Left lung (tissue), 10 donors: Measurements from ENCODE around the gene ENDOD1. TPM values are rescaled to one million over a fixed set of nuclear protein-coding genes. Genes with fewer than 3 reads are reported as not detected.

ENCODE experiments used
- ATAC-seq: fragments of 200-7000 bp; cut with Tn5 transposase; one replicate; pipeline ENCODE4 v1.9.1; 2020; ENCODE audit warnings: moderate library complexity
- DNase-seq, 4 donors: peaks; one replicate each; pipeline ENCODE4 v3.0.0-alpha.2; 2013 to 2020
- H3K27ac ChIP-seq, 2 donors: fragments of 200-600 bp; sonication (generic) in 1 of 2; one replicate each; pipeline versions ENCODE4 v1.5.0 to v1.8.0; 2020 to 2021
- H3K27me3 ChIP-seq, 2 donors: fragments of 200-600 bp; sonication (generic) in 1 of 2; one replicate each; pipeline versions ENCODE4 v1.5.0 to v1.8.0; 2020 to 2021
- H3K36me3 ChIP-seq, 2 donors: fragments of 200-600 bp; sonication (generic) in 1 of 2; one replicate each; pipeline versions ENCODE4 v1.5.0 to v1.8.0; 2020 to 2021
- H3K4me1 ChIP-seq, 2 donors: fragments of 200-600 bp; one replicate each; pipeline ENCODE4 v1.8.0; 2021
- H3K4me3 ChIP-seq, 2 donors: fragments of 200-600 bp; sonication (generic) in 1 of 2; one replicate each; pipeline versions ENCODE4 v1.5.0 to v1.8.0; 2020 to 2021; ENCODE audit warnings: mild to moderate bottlenecking in 1 of 2
- H3K9me3 ChIP-seq, 2 donors: fragments of 200-600 bp; sonication (generic) in 1 of 2; one replicate each; pipeline versions ENCODE4 v1.5.0 to v1.8.0; 2020 to 2021
- intact Hi-C, 2 donors: fragments of 100-400 bp; cut with DNase I; formaldehyde crosslinking; loops; one replicate each; pipeline versions ENCODE4 v1.11.2 to v1.14.2; 2022
- polyA plus RNA-seq, 6 donors: library from polyadenylated mRNA; unstranded; fragments of 120-200 nt; gene quantifications; one replicate each; pipeline ENCODE4 v1.2.1, GENCODE V29; 2013; ENCODE audit not compliant: insufficient read length in 6 of 6
- total RNA-seq, 2 donors: library from RNA; stranded (reverse); fragmentation: NEBNext Ultra II Directional; extraction: Animal tissue kit (Norgen Biotek cat#: 25700); gene quantifications; one replicate each; pipeline ENCODE4 v1.2.1, GENCODE V29; 2021
- TF ChIP-seq, protein P1 (sequence below), 2 donors: fragments of 200-600 bp; sonication (generic) in 1 of 2; IDR thresholded peaks; one replicate each; pipeline versions ENCODE4 v1.5.0 to v1.8.0; 2021; ENCODE audit warnings: antibody characterized with exemption in 2 of 2
- donor health status: DM: no; HTN: yes; CAD: no.
- donor health status: DM: no; HTN: no; CAD: no.

The ENDOD1 gene
- total and polyA plus RNA-seq, 8 donors, result 24.2 to 31.2 (median 26.3) TPM

DNA sequence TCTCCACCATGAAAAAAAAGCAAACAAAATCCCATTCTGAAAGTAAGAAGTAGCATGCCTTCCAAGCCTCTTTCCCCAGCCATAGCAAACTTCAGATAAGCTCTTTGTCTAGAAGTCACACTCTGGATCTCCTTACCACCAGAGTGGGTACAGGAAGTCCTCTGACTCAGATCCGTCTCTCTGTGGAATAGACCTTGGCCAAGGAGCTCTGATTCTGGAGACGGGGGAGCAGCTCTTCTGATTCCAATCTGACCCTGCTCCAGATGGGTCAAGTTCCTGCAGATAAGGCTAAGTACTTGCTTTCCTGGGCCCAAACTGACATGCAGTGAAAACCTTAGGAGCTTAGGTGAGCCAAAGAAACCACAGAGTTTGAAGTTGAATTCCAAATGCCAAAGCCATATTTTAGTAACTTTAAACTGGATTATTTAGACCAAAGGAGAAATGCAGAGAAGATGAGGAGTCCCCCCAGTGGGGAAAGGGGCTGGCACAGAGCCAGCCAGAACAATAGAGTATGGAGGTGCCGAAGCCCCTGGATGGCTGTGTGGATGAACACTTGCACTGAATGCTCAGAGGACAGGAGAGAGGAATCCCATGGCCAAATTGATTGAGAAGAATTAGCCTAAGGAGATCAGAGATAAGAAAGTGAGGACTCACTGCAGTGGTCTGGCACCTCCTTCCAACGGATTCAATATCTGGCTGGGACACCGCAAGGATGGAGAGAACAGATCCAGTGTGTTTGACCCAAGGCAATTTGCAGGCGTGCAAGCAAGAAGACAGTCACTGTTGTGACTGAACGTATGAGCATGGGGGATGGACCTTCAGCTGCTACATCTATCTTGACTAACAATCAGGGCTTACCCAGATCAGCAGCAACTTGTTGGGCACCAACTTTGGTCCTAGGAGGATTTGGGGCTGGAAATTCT lies 54.9 kb downstream of the ENDOD1 start:
- no peaks in the 10 kb centered on the region for H3K9me3 ChIP-seq
- H3K27ac ChIP-seq, result no peak overlapping the region
- no peak for ATAC-seq
- TF ChIP-seq, protein P1, sequence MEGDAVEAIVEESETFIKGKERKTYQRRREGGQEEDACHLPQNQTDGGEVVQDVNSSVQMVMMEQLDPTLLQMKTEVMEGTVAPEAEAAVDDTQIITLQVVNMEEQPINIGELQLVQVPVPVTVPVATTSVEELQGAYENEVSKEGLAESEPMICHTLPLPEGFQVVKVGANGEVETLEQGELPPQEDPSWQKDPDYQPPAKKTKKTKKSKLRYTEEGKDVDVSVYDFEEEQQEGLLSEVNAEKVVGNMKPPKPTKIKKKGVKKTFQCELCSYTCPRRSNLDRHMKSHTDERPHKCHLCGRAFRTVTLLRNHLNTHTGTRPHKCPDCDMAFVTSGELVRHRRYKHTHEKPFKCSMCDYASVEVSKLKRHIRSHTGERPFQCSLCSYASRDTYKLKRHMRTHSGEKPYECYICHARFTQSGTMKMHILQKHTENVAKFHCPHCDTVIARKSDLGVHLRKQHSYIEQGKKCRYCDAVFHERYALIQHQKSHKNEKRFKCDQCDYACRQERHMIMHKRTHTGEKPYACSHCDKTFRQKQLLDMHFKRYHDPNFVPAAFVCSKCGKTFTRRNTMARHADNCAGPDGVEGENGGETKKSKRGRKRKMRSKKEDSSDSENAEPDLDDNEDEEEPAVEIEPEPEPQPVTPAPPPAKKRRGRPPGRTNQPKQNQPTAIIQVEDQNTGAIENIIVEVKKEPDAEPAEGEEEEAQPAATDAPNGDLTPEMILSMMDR (IDR thresholded peaks at IDR 0.05), result no peak
- peaks cover 1 to 16% of the 10 kb centered on the region in 2 donors for H3K4me1 ChIP-seq
- intact Hi-C loops, result loop anchor here in 1 of 2 donors (5.0 to 10.0 kb wide), 2 partner anchors 72 to 170 kb away; partner anchors contain the start of genes CWC15 and KDM4D
- DNase-seq, result no peak
- no peaks in the 10 kb centered on the region for H3K36me3 ChIP-seq
- H3K4me3 ChIP-seq, result no peak overlapping the region
- peaks cover 0 to under 1% of the 10 kb centered on the region in 2 donors for H3K27me3 ChIP-seq

DNA sequence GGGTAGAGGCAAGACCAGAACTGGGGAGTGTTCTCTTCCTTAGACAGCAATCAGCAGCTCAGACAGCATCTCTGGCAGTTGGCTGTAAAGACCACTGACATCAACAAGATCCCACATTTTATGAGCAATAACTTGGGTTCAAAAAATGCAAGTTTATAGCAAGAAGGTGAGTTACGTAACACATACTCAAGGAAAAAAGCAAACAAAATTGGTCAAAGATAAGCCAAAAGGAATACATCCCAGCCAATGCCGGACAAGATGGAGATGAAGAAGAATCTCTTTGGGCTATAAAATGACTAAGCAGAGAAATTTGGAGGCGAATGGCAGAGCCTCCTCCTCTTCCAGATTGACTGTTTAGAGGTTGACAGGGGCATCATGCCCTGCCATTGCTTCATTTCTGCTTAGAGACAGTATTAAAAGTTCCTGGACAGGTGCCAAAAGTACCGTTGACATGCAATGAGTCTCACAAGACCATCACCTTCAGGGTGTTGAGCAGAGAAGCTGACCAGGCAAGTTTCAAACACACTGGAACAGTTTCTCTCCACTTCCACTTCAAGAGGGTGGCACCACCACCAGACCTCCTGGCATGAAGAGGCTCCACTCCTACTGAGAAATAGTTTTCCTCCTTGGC lies 55.9 kb downstream of the ENDOD1 start:
- no peak for DNase-seq
- ATAC-seq, result no peak
- peaks cover 4 to 22% of the 10 kb centered on the region in 2 donors for H3K4me1 ChIP-seq
- H3K27ac ChIP-seq, result no peak overlapping the region
- intact Hi-C loops, result loop anchor here in 1 of 2 donors (5.0 to 10.0 kb wide), 2 partner anchors 73 to 171 kb away; partner anchors contain the start of genes CWC15 and KDM4D
- H3K36me3 ChIP-seq, result no peaks in the 10 kb centered on the region
- TF ChIP-seq, protein P1 (IDR thresholded peaks at IDR 0.05), result no peak
- peaks cover 0 to 5% of the 10 kb centered on the region in 2 donors for H3K27me3 ChIP-seq
- no peaks in the 10 kb centered on the region for H3K9me3 ChIP-seq
- no peak overlapping the region for H3K4me3 ChIP-seq

DNA sequence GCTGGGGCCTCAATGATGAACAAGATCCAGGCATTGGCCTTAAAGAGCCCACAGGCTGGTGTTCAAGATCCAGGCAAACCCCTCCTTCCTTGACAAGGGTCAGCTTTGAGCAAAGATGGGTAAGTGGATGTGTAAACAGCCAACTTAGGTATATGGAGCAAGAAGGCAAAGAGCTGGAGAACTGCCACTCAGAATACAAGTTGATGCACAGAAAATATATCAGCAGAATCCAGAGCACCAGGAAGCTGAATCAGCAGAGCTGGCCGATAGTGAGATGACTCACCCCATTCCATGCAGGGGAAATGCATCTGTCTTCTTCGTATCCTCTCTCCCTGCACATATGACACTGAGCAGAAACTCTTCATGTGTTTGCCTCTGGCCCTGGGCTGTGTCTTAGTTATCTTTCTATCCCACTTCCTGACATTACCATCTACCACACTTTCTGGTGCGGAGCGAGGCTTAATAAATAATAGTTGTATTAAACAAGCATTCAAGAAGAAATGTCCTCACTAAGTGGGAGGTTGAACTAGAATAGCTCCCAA lies 57.8 kb downstream of the ENDOD1 start:
- TF ChIP-seq, protein P1 (IDR thresholded peaks at IDR 0.05), result no peak
- H3K36me3 ChIP-seq, result no peaks in the 10 kb centered on the region
- peaks cover 4 to 31% of the 10 kb centered on the region in 2 donors for H3K4me1 ChIP-seq
- ATAC-seq, result no peak
- peaks cover 0 to 5% of the 10 kb centered on the region in 2 donors for H3K27me3 ChIP-seq
- H3K4me3 ChIP-seq, result no peak overlapping the region
- intact Hi-C loops, result loop anchor here in 1 of 2 donors (5.0 to 10.0 kb wide), 2 partner anchors 75 to 173 kb away; partner anchors contain the start of genes CWC15 and KDM4D
- DNase-seq, result peak in 1 of 4 donors; percentile 45
- peak overlapping the region in 1 of 2 donors; percentile 40 for H3K27ac ChIP-seq
- no peaks in the 10 kb centered on the region for H3K9me3 ChIP-seq

DNA sequence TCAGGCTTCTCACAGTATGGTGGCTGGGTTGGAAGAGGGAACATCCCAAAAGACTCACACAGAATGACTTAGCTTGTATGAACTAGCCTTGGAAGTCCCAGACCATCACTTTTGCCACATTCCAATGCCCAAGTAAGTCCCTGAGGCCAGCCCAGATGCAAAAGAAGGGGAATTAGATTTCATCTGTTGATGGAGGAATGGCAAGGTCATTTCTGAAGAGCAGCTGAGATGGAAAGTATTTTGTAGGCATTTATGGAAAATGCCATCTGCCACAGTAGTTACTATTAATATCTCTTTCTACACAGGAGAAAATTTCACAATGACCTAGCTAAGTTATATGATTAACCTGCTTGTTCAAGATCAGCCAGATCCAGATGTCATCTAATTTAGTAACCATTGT lies 58.8 kb downstream of the ENDOD1 start:
- DNase-seq (no peak), ATAC-seq (no peak)
- intact Hi-C loops, result loop anchor here in 1 of 2 donors (5.0 to 10.0 kb wide), 2 partner anchors 76 to 174 kb away; partner anchors contain the start of genes CWC15 and KDM4D
- Histone ChIP-seq H3K27ac (no peak overlapping the region), H3K4me1 (peaks cover 4 to 40% of the 10 kb centered on the region in 2 donors), H3K9me3 (no peaks in the 10 kb centered on the region), H3K36me3 (no peaks in the 10 kb centered on the region), H3K27me3 (peaks cover 0 to 5% of the 10 kb centered on the region in 2 donors), H3K4me3 (no peak overlapping the region)
- TF ChIP-seq, protein P1 (IDR thresholded peaks at IDR 0.05), result no peak
